GM12892 (cell line): ENCODE measurements around the gene TMEM255B.

Experiments used
- POLR2A ChIP-seq: IDR thresholded peaks from 2 replicates; pipeline ENCODE4 v1.6.1; 2011; ENCODE audit warnings: low read depth, low read length, control low read depth
- POLR2AphosphoS5 ChIP-seq: IDR thresholded peaks from 2 replicates; pipeline ENCODE4 v1.6.1; 2011; ENCODE audit warnings: low read depth, low read length, control low read depth
- TAF1 ChIP-seq: IDR thresholded peaks from 2 replicates; pipeline ENCODE4 v1.6.1; 2011; ENCODE audit warnings: low read depth, mild to moderate bottlenecking, control low read depth, low read length, borderline replicate concordance

GRCh38 chr13:113816946-113817859 is 58.2 kb downstream of the TMEM255B start:
- no peak for TF ChIP-seq POLR2A
- no peak for TF ChIP-seq POLR2AphosphoS5
- TF ChIP-seq TAF1 = no peak
